ENCODE results near the gene AMOT. TPM values are rescaled to one million over a fixed set of nuclear protein-coding genes. Genes with fewer than 3 reads are reported as not detected.

The AMOT gene
- total RNA-seq, 1 experiment from 2014 or later: 4.0 TPM

DNA sequence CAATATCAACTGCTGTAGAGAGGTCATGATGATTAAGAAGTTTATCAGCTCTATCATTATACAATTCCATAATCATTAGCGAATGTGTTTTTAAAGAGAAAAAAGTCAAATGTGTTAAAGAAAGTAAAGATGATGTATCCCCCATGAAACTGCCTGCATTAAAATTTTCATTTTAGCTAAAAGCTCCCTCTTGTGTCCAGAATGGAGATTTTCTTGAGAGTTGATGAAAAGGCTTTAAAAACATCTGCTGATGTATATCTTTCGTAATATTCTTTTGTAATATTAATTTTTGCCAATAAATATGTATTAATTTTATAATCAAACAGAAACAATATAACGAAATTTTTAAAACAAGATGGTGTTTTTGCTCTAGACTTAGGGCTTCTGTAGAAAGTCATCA, 108.8 kb downstream of the AMOT start:
- H3K27ac ChIP-seq (ENCODE audit: low read length): no peak overlapping the region
- no peaks in the 10 kb centered on the region for H3K27me3 ChIP-seq (ENCODE audit: control insufficient read depth, insufficient read depth, low read length)
- no peak for TF ChIP-seq TCF7L2 (IDR thresholded peaks at IDR 0.05; ENCODE audit: low read depth, low read length)
- TF ChIP-seq, protein P1, sequence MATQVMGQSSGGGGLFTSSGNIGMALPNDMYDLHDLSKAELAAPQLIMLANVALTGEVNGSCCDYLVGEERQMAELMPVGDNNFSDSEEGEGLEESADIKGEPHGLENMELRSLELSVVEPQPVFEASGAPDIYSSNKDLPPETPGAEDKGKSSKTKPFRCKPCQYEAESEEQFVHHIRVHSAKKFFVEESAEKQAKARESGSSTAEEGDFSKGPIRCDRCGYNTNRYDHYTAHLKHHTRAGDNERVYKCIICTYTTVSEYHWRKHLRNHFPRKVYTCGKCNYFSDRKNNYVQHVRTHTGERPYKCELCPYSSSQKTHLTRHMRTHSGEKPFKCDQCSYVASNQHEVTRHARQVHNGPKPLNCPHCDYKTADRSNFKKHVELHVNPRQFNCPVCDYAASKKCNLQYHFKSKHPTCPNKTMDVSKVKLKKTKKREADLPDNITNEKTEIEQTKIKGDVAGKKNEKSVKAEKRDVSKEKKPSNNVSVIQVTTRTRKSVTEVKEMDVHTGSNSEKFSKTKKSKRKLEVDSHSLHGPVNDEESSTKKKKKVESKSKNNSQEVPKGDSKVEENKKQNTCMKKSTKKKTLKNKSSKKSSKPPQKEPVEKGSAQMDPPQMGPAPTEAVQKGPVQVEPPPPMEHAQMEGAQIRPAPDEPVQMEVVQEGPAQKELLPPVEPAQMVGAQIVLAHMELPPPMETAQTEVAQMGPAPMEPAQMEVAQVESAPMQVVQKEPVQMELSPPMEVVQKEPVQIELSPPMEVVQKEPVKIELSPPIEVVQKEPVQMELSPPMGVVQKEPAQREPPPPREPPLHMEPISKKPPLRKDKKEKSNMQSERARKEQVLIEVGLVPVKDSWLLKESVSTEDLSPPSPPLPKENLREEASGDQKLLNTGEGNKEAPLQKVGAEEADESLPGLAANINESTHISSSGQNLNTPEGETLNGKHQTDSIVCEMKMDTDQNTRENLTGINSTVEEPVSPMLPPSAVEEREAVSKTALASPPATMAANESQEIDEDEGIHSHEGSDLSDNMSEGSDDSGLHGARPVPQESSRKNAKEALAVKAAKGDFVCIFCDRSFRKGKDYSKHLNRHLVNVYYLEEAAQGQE (IDR thresholded peaks at IDR 0.05; ENCODE audit: insufficient read depth in 1 of 2, low read depth in 2 of 2, low read length in 1 of 2): no peak
- TF ChIP-seq, protein P2, sequence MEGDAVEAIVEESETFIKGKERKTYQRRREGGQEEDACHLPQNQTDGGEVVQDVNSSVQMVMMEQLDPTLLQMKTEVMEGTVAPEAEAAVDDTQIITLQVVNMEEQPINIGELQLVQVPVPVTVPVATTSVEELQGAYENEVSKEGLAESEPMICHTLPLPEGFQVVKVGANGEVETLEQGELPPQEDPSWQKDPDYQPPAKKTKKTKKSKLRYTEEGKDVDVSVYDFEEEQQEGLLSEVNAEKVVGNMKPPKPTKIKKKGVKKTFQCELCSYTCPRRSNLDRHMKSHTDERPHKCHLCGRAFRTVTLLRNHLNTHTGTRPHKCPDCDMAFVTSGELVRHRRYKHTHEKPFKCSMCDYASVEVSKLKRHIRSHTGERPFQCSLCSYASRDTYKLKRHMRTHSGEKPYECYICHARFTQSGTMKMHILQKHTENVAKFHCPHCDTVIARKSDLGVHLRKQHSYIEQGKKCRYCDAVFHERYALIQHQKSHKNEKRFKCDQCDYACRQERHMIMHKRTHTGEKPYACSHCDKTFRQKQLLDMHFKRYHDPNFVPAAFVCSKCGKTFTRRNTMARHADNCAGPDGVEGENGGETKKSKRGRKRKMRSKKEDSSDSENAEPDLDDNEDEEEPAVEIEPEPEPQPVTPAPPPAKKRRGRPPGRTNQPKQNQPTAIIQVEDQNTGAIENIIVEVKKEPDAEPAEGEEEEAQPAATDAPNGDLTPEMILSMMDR (IDR thresholded peaks at IDR 0.05): peak; percentile 33; the same call in 1 of the 2 replicates
- no peak for TF ChIP-seq SIN3A (IDR thresholded peaks at IDR 0.05; ENCODE audit: borderline replicate concordance, insufficient read depth, low read depth, low read length)
- no peak for TF ChIP-seq POLR2AphosphoS5 (IDR thresholded peaks at IDR 0.05; ENCODE audit: low read depth, low read length)
- no peaks in the 10 kb centered on the region for H3K9me3 ChIP-seq (ENCODE audit: control insufficient read depth, insufficient read depth, low read depth, low read length)
- DNase-seq (ENCODE audit: low read depth, low spot score) (no peak), ATAC-seq (no peak)
- ChIA-PET POLR2A (no interaction called here), CTCF (interaction anchor here (0.7 kb wide), 1 partner anchor 18 kb away, joined by 3 read pairs; no protein-coding TSS in a partner anchor)
- intact Hi-C loops (cut with micrococcal nuclease; ENCODE audit: unreplicated experiment) (no loop called here), in situ Hi-C loops (cut with HindIII; ENCODE audit: low pct_unique_long_range_greater_than_20kb, low sequenced_read_pairs) (no loop called here)
- no TSS peak for BruUV-seq (replicated peaks)
- H3K36me3 ChIP-seq (ENCODE audit: control insufficient read depth, insufficient read depth, low read length): no peaks in the 10 kb centered on the region
- no peaks in the 10 kb centered on the region for H3K4me1 ChIP-seq (ENCODE audit: control insufficient read depth, insufficient read depth, low read length)
- no peak overlapping the region for H3K4me3 ChIP-seq (ENCODE audit: low read depth in 2 of 2, low read length in 2 of 2)

Other genes with a start within 250 kb of the AMOT start
- gene LHFPL1, start 160.9 kb downstream of the AMOT start, total RNA-seq (2021; ENCODE audit: unreplicated experiment): not detected

All from Panc1 (cell line).